LoVo (cell line): ENCODE data around the gene ADAT3.
"Not testable (repeated sequence)": the region's sequence is repeated elsewhere in the genome, so short reads cannot be mapped to it uniquely, and the experiment has no call there.

ENCODE experiments used
- DNase-seq: peaks from one replicate; pipeline ENCODE4 v3.0.0-alpha.2; 2016; ENCODE audit warnings: low spot score

The ADAT3 gene

GRCh38 chr19:1866693-1867348, 38.4 kb upstream of the ADAT3 start:
- no peak for DNase-seq

GRCh38 chr19:1867349-1867724, 37.9 kb upstream of the ADAT3 start:
- DNase-seq = no peak

- no peak for DNase-seq
Observed at GRCh38 chr19:1868971-1869370, 36.2 kb upstream of the ADAT3 start.

DNA sequence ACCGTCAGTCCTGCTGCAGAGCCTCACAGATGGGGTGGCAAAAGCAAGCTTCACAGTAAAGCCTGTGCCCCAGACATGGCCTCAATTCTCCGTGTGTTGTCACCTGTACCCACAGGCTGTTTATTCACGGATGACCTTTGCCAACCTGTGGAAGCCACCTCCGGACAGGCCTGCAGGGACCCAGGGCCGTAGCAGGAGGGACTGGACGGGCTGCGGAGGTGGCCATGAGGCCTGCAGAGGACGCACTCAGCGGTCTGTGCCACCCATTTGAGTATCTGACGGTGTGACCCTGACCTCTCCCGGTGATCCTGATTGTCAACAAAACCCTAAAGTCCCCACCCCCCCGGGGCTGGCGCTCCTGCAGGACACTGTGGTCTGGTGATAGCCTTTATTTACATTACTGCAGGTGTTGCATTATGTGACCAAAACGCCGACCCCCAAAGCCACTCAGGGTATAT, 34.0 kb upstream of the ADAT3 start:
- DNase-seq = no peak

DNA sequence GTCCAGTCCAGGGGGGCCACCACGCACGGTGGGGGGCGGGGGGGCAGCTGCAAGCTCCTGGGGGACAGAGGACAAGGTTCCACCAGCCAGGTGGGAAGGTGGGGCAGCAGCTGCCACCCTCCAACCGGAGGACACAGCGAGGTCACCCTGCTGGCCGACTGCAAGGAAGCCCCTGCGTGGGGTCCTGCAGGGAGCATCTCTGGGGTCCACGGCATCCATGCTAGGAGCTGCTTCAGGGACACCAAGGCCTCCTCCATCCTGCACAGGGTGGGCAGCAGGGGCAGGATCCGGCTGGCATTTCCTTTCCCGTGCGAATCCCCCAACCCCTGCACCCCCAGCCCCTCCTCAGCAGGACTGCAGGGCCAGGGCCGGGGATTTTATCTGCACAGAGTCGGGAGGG, 33.6 kb upstream of the ADAT3 start:
- no peak for DNase-seq

DNA sequence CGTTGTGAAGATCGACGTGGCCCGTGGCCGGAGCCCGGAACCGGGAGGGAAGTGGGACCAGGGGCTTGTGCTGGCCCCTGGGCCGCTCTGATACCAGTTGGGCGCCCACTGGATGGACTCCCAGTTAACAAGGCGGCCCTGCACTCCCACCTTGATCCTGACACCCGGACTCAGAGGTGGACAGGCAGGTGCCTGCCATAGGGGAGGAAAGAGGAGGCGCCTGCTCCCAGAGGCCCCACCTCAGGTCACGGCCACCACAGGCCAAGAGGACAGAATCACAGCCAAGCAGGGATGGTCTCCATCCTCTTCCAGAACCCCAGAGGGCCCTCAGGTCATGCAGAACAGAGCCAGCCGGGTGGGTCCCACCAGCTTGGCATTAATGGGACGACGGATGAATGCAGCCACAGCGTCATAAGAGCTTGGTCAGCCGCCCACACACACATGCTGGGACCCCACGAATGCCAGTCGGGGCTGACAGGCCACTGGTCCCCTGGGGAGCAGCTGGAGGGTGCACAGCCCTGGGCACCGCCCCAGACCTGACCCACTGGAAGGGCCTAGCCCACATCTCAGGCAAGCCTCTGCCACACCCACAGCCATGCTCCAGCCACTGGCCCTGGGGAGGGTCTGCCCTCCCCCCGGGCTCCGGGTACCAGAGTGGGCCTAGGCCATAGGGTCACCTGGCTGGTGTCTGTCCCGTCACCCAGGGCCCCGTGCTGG, 32.2 kb upstream of the ADAT3 start:
- DNase-seq = no peak

DNA sequence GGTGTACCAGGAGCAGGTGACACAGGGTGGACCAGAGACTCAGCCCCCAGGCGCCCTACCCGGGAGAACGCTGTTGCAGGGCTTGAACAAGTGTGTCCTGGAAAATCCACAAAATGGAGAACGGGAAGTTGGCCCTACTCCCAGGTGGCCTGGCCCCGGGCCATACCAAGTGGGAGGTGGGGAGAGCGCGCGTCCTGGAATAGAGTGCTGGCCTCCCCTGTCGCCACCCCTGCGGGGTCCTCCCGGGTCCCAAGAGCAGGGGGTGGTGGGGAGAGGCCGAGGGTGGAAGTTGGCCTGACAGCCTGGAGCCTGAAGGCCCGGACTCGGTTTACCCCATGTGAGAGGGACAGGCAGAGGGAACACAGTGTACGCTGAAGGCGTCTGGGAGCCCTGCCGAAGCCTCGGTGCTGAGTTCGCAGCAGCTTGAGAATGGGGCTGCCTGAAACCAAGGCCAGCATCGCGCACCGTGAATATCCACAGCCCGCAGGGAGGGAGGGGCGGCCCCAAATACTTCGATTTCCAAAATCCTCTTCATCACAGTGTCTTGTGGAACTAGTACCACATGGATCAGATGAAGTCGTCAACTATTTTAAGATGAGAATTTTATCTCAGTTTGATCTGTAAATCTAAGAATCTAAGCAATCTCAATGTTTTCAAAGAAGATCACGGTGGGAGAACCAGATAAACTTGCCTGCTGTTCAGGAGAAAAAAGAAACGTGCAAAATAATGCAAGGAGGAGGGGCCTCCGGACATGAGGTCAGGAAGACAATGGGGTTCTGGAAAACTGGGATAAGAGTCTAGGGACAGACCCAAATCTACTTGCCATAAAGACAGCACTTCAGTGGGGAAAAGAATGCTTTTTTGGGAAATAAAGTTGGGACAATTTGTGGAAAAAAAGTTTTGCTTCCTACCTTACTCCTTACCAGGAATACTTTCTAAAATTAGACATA, 31.4 kb upstream of the ADAT3 start:
- DNase-seq = no peak

GRCh38 chr19:1874554-1875185, 30.5 kb upstream of the ADAT3 start:
- no peak for DNase-seq

DNA sequence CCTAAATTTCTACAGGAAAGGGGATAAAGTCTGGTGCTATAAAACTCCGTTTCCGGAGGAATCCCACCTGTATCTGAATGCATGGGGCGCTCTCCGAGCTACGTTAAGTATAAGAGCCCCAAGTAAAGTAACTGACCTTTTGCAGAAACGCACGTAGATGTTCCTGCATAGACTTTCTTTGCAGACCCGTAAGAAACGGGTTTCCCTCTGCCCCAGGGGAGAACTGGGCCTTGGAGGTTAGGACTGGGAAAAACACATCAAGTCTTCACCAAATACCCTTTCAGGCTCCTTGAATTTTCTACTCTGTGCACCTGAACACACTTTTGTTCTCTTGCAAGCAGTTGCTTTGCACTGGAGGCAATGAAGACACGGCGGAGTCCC, 29.9 kb upstream of the ADAT3 start:
- not testable (repeated sequence) for DNase-seq

GRCh38 chr19:1875646-1876495, 29.3 kb upstream of the ADAT3 start:
- peak; percentile 90 for DNase-seq

GRCh38 chr19:1876496-1877279, 28.5 kb upstream of the ADAT3 start:
- not testable (repeated sequence) for DNase-seq

DNA sequence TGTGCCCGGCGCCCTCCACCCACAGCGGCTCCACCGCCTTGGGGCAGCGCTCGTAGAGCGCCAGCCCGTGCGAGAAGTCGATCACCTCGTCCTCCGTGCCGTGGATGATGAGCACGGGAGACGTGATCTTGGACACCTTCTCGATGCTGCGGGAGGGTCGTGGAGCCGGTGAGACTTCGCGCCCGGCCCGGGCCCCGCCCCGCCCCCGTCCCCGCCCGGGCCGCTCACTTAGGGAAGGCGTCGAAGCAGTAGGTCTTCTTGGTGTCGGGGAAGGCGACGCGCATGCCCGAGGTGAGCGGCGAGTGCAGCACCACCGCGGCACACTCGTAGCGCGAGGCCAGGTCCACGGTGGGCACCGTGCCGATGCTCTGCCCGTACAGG, 27.9 kb upstream of the ADAT3 start:
- DNase-seq = not testable (repeated sequence)

DNA sequence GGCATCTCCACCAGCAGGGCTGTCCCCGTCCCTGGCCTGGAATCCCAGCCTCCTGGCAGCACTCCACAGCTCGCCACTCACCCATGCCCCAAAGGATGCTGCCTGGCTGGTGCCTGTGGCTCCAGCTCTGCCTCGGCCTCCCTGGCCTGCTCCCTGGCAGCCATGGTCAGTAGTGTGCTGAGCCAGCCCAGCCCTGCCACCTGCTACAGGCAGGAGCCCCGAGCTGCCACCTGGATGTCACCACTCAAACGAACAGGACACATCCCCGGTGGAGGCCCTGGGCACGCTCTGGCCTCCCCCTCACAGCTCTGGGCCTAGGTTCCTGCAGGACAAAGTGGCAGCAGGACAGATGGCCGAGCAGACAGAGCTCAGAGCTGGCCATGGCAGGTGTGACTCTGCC, 26.6 kb upstream of the ADAT3 start:
- DNase-seq = not testable (repeated sequence)

DNA sequence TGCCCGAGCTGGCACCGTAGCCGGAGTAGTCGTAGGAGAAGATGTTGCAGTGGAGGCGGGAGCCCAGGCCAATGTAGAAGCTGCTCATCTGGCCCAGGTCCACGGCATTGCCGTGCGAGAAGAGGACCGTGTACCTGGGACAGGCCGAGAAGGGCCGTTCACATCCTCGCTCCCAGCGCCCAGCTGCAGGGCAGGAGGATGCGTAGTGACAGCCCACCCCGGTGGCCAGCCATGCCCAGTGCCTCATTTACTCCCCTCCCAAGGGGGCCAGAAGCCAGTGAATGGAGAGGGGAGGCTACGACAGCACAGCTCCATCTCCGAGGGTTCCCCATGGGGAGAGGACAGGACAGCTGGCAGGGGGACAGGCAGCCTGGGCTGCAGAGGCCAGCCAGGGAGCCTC, 25.2 kb upstream of the ADAT3 start:
- not testable (repeated sequence) for DNase-seq

GRCh38 chr19:1880611-1881392, 24.4 kb upstream of the ADAT3 start:
- no peak for DNase-seq

- DNase-seq = not testable (repeated sequence)
Observed at GRCh38 chr19:1881393-1882088, 23.7 kb upstream of the ADAT3 start.

- DNase-seq = no peak
Observed at GRCh38 chr19:1882089-1882785, 23.0 kb upstream of the ADAT3 start.
